ENCODE data around the gene CCDC57.

The CCDC57 gene

DNA sequence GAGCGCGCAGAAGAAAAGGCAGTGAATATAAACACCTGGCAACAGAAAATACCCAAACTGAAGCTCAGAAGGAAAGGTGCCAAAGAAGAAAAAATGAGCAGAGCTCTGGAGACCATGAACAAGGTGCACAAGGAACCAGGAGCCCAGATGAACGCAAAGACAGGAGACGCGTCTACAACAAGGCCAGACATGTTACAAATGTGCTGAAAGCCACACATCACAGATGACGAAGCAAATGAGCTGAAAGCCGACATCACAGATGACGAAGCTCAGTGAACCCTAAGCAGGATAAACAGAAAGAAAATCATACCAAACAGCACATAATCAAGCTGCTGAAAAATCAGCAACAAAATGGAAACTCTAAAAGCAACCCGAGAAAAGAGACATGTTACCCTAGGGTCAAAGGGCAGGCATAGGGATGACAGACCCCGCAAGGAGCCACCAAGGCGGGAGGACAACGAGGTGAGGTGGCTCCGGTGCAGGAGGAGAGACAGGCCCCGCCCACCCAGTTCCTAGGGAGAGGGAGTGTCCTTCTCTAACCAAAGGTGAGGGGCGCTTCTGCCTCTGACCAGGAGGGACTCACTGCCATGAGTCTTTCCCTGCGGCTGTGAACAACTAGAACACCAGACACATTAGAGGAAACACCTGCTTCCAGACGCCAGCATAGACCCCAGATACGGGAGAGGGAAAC, 39.1 kb downstream of the CCDC57 start:
- FAIRE-seq = no peak

DNA sequence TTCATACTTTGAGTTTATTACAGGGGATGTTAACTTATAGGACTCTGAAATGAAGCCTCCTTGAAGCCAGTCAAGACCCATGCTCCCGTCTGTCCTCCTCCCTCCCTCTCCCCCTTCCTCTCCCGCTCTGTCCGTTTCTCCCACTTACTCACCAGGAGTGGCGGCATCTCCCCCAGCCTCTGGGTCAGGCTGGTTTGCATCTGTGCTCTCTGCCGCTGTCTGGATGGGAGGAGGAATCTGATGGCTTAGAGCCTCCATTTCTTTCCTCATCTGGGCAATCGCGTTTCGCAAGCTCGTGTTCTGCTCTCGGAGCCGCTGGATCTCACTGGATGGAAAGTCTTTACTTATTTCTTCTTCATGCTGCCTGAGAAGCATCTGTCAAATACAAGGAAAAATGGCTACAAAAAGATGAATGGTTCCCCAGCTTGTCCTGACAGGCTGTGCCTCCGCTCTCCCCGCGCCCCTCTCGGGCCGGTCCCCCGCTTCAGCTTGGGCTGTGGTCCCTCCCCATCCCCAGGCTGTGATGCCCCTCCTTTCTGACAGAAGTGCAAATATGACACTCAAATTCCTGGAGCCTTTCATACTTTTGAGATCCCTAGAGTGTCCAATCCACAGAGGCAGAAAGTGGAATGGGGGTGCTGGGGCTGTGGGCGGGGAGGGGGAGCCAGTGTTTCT, 40.0 kb downstream of the CCDC57 start:
- FAIRE-seq = no peak

DNA sequence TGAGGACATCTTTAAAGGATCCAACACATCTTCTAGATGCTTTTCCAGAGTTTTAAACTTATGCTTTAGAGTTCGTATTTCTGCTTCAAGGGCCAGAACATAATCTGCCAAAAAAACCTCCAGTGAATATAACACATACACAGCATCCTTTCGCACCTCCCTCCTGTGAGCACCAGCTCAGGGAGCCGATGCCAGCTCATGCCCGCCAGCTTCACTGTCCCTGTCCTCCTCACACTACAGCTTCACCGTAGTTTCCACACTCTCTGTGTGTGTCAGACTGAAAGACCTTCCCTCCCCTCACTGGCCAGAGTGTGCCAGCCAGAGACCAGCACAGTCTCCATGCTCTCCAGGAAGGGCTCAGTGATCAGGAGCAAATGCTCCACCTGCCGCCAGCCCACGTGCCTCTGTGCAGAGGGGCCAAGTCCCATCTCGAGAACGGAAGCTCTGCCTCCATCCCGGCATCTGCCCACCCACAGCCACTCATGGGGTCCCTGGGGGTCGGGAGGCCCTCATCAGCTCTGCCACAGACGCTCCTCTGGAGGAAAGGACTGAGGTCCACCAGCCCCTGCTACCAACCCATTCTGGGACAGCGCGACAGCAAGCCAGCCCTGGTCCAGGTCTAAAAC, 40.8 kb downstream of the CCDC57 start:
- FAIRE-seq = no peak

DNA sequence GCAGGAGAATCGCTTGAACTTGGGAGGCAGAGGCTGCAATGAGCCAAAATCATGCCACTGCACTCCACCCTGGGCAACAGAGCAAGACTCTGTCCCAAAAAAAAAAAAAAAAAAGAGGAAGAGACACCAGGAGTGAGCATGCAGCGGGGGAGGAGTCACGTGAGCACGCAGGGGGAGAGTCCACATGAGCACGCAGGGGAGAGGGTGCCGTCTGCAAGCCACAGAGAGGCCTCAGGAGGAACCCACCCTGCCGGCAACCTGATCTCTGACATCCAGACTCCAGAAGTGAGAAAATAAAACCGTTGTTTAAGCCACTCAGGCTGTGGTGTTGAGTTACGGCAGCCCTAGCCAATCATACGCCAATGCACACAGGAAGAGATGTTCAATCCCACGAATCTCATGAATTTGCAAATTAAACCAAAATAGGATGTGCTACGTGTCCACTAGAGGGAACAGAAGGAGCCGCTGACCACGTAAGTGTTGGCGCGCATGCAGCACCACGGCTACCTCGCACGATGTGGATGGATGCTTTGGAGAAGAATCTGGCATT, 42.2 kb downstream of the CCDC57 start:
- no peak for FAIRE-seq

DNA sequence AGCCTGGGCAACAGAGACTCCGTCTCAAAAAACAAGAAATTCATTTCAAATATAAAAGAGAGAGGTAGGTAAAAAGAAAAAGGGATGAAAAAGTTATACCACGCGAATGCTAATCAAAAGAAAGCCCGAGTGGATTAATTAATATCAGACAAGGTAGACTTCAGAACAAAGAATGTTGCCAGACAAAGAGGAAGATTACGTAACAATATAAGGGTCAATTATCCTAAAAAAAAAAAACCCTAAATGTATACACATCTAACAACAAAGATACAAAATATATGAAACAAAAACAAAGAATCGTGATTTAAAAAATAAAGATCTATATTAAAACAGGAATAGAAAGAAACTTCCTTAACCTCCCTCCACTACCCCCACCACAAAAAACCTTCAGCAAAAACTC, 44.1 kb downstream of the CCDC57 start:
- no peak for FAIRE-seq

DNA sequence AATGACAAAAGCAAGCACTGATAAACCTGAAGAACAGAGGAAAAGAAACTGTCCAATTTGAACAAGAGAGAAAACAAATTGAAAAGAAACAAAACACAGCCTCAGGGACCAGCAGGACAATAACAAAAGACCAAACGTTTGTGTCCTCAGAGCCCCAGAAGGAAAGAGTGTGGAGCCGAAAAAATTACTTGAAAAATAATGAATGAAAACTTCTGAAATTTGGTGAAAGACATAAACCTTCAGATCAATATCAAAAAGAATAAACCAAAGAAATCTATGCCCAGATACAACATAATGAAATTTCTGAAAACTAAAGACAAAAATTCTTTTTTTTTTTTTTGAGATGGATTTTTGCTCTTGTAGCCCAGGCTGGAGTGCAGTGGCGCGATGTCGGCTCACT, 45.6 kb downstream of the CCDC57 start:
- FAIRE-seq = no peak

DNA sequence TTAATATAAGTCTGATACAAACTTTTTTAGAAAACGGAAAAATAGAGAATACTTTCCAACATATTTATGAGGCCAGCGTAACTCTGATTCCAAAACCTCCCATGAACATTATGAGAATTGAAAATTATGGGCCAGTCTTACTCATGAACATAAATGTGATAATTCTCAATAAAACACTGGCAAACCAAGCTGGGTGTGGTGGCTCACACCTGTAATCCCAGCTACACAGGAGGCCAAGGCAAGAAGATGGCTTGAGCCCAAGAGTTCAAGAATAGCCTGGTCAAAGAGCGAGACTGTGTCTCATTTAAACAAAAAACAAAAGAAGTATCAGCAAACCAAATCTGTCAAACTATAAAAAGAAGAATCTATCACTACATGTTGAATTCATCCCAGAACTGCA, 47.8 kb downstream of the CCDC57 start:
- FAIRE-seq = no peak

DNA sequence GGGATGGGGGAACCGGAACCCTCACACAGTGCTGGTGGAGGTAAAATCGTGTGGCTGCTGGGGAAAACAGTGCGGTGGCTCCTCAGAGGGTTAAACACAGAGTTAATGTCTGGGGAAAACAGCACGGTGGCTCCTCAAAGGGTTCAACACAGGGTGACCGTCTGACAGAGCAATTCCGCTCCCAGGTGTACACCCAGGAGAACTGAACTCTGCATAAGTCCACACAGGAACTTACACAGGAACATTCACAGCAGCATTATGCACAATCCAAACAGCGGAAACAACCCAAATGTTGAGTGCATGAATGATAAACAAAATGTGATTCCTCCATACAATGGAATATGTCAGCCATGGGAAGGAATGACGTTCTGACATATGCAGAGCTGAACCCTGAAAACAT, 51.4 kb downstream of the CCDC57 start:
- FAIRE-seq = no peak

DNA sequence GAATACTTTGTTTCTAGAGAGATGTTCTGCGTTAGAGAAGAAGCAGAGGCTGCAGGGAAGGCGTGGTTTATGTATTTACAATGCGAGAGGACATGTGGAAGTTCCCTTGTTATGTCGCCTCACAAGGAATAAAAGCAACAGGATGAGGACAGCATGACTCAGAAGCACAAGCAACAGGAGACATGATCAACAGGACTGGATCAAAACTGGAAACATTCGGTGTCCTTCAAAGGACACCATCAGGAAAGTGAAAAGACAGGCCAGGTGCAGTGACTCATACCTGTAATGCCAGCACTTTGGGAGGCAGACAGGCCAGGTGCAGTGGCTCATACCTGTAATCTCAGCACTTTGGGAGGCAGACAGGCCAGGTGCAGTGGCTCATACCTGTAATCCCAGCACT, 52.6 kb downstream of the CCDC57 start:
- no peak for FAIRE-seq

DNA sequence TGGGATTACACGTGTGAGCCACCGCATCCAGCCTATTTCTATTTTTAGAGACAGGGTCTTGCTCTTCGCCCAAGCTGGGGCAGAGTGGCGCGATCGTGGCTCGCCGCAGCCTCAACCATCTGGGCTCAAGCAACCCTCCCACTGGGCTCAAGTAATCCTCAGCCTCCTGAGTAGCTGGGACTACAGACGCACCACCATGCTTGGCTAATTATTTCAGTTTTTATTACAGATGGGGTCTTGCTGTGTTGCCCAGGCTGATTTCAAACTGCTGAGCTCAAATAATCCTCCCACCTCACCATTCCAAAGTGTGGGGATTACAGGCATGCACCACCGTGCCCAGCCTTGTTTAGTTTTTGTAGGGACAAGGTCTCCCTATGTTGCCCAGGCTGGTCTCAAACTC, 53.8 kb downstream of the CCDC57 start:
- no peak for FAIRE-seq

DNA sequence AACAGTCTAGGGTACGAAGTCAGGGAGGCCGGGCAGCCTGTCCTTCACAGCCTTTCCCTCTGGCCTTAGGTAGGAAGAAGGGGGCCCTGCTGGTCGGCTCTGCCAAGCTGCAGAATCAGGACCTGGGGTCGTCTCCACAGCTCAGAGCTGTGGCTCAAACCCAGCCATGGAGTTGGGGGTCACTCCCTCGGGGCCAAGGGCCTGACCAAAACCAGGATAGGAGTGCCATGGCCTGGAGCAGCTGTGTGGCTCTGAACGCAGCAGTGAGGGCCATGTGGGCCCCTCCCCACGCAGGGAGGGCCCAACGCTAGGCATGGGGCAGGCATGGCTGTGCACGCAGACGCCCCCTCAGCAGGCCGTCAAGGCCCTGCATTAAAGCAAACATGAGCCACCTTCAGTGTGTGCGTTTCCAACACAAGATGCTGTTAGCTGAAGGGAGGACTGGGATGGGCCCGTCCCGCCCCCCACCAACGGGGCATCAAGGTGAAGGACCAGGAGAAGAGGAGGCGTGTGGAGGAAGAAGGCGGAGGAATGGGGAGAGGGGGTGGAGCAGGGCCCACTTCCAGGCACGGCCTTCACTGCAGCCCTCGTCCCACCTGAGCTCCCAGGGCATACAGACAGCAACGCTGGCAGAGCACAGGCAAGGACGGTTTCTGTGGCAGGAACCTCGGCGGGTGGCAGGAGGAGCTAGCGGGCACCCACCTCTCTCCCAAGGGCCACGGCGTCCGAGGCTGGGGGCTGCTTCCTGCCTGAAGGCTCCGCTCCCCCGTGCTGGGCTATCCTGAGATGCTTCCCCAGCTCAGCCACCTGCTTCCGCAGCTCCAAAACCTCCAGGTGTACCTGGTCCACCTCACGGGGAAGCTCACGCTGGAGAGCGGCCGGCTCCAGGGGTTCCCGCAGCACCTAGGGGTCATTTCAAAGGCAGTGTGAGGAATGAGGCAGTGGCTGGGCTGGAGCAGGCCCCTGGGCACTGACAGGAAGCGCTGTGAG, 55.3 kb downstream of the CCDC57 start:
- FAIRE-seq = no peak

DNA sequence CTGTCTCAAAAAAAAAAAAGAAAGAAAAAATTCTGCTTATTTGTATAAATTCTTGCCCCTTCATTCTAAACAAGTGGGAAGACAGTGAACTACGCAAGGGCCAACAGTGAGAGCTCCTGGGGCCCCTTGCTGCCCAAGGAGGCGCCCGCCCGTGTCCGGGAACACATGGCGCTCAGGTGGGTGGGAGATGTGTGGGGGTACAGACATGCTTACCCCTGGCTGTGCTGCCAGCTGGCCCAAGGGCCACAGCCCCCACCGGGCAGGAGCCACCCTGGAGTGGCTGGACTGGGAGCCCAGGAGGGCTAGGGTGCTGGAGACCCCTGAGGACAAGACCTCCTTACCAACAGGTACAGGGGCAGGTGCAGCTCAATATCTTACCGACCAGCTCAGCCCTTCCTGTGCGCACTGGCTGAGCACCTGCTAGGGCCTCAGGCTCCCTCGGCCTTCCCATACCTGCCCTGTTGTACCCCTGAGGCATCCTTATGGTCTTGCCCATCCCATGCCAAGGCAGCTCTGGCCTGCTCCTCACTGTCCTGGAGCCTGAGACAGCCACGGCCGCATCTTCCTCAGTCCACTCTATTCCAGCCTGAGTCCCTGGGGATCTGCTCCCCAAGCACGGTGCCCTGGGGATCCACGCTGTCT, 56.2 kb downstream of the CCDC57 start:
- no peak for FAIRE-seq

DNA sequence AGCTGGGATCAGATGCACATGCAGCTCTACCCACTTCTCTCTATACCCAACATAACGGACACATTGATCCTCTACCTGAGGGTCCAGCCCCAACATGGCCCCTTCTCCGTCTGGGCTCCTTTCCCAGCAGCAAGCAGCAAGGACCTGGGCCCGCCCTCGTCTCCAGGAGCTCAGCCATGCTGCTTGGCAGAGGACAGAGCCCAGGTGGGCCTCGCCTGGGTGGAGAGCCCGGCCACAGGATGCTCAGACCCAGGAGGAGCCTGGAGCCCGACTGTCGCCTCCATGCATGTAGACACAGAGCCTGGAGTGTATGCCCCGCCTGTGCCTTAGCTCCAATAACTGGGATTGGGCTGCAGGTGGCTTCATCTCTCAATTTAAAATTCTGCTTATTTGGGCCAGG, 57.0 kb downstream of the CCDC57 start:
- no peak for FAIRE-seq

DNA sequence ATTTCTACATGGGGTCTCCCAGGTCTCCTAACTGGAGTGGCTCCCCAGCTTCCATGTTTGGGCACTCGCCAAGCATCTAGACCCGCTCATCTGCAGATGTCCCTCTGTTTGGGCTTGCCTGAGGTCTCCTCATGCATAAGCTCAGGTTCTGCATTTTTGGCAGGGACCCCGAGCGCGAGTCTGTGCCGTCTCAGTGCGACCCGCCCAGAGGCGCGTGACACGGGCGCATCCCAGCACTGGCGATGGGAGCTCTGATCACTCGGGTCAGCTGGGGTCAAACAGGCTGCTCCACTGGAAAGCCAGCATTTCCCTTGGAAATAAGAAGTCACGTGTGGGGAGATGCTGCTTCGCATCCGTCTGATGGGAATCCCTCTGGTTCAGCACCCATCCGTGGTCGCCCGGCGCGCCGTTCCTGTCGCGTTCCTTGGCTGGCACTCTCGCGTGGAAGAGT, 57.7 kb downstream of the CCDC57 start:
- FAIRE-seq = no peak

DNA sequence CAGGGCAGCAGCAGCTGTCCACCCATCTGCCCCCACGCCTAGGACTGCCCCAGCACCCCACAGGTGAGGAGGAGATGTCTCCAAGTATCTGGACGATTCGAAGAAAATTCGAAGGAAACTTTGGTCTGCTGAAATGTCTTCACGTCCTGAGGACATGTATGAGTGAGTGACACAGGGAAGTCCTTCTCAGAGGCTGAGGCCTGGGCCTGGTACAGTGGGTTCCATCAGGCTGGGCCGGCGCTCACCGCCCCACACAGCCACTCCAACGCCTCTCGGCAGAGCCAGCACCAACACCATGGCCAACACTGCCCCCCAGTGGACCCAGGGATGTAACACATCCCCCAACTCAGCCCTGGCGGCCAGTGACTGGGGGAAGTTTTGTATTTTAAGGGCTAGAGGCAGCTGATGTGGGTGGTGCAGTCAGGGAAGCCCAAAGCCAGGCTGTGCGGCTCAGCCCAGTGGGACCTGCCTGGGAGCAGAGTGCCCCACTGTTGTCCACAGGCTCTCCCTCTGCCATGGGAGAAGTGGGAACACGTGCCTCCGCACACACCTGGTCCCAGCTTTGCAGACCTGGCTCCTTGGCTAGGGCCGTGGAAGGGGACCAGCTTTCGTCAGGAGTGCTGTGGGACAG, 58.8 kb downstream of the CCDC57 start:
- peak; percentile 50 for FAIRE-seq

DNA sequence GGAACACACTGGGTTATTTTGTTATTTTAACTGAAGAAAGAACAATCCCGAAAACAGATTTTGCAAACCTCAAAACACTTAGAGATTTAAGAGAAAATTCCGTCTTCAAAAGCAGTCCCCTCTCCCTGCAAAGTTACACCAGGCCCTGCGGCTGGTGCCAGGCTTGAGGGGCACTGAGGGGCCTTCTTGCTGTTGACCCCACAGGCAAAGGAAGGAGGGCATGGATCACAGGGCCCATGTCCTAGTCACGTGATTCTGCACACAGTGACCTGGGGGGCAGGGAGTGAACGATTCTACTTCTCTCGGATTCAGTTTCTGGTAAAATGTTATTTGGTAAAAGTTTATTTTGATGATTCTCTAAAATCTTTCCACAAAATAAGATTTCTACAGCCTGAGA, 59.3 kb downstream of the CCDC57 start:
- no peak for FAIRE-seq

DNA sequence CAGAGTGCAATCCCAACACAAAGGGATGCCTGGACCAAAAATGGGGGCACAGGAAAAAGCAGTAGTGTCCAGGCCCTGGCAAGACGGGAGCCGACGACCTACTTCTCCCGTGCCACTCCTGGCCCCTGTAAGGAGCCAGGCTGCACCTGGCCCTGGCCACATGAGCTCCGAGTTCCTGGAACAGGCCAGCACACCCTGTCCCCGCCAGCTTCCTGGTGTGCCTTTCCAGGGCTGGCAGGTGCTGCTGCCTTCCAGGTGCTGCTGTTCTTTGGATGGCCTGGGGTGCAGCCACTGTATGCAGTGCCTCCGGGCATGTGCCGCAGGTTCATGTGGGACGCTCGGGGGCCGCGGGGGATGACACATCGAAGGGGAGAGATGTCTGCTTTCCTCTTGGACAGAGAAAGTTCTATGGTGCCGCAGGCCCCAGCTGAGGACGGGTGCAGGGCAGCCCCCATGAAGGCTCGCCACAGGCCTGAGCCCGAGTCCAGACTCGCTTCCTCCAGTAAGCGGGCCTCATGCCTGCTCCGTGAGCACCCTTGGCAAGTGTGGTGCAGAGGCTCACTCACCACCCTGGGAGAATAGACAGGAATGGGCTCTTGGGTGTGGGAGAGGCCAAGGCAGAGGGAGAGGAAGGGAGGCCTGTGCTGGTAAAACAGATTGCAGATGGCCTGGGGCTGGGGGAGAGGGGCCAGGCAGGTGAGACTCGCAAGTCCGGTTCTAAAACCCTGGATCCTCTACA, 59.9 kb downstream of the CCDC57 start:
- FAIRE-seq = no peak

DNA sequence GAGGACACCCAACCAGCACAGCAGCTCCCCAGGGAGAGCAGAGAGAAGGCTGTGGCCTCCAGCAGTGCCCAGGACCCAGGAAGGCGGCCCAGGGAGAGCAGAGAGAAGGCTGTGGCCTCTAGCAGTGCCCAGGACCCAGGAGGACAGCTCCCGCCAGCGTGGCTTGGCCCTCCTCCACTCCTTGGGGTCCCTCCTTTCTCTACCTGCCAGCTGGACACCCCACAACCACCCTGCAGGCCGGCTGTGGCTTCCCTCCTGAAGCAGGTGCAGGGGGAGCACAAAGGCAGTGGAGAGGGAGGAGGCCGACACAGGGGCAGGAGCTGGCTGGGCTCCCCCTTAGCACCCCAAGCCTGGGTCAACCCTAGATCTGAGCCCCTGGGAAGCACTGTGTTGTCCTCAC, 60.5 kb downstream of the CCDC57 start:
- FAIRE-seq = no peak

DNA sequence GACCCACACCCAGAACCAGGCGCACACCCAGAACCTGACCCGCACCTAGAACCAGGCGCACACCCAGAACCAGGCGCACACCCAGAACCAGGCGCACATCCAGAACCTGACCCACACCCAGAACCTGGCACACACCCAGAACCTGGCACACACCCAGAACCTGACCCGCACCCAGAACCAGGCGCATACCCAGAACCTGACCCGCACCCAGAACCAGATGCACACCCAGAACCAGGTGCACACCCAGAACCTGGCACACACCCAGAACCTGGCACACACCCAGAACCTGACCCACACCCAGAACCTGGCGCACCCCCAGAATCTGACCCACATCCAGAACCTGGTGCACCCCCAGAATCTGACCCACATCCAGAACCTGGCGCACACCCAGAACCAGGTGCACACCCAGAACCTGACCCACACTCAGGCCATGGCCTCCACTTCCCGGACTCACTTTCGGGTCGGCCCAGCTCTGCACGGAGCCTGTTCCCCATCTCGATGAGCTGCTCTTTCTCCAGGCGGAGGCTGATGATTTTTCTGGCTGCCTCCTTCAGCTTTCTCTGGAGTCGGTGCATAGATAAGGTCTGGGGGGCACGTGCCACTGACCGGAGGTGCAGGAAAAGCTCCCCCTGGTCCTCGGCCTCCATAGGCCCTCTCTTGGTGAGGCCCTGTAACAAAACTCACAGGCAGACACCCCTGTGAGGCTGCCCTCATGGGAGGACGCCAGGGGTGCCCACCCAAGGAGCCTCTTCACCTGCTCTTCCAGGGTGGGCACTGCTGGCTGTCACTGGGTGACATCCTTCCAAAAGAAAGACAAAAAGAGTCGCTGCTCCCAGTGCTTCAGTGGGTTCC, 61.3 kb downstream of the CCDC57 start:
- FAIRE-seq = no peak
